Mesodermal cell (in vitro differentiated cells): ENCODE results near the gene RAB7B.

Experiments used
- H3K27ac ChIP-seq: 2 replicates; pipeline ENCODE4 v1.7.0; 2013; ENCODE audit warnings: mild to moderate bottlenecking, low read depth, low read length, moderate library complexity; ENCODE audit not compliant: severe bottlenecking
- H3K36me3 ChIP-seq: 2 replicates; pipeline ENCODE4 v1.7.1; 2013; ENCODE audit warnings: mild to moderate bottlenecking, low read length, moderate library complexity; ENCODE audit not compliant: control insufficient read depth, insufficient read depth
- H3K4me1 ChIP-seq: one replicate; pipeline ENCODE4 v1.7.1; 2013; ENCODE audit warnings: mild to moderate bottlenecking, low read length; ENCODE audit not compliant: insufficient read depth, control insufficient read depth, poor library complexity, severe bottlenecking
- H3K4me3 ChIP-seq: 2 replicates; pipeline ENCODE4 v1.7.0; 2013; ENCODE audit warnings: low read length, control low read depth, mild to moderate bottlenecking; ENCODE audit not compliant: insufficient read depth, poor library complexity, severe bottlenecking; ENCODE audit errors: extremely low read depth
- H3K9me3 ChIP-seq: 2 replicates; pipeline ENCODE4 v1.7.1; 2013; ENCODE audit warnings: mild to moderate bottlenecking, low read length, moderate library complexity; ENCODE audit not compliant: control insufficient read depth
- WGBS, 2 experiments: methylation state at CpG; one replicate each; pipeline ENCODE4 v1.1.5; 2013; ENCODE audit warnings: missing lambda C conversion rate in 2 of 2; ENCODE audit not compliant: insufficient coverage in 2 of 2; 5-methylcytosine and 5-hydroxymethylcytosine counted together

Gene RAB7B

DNA sequence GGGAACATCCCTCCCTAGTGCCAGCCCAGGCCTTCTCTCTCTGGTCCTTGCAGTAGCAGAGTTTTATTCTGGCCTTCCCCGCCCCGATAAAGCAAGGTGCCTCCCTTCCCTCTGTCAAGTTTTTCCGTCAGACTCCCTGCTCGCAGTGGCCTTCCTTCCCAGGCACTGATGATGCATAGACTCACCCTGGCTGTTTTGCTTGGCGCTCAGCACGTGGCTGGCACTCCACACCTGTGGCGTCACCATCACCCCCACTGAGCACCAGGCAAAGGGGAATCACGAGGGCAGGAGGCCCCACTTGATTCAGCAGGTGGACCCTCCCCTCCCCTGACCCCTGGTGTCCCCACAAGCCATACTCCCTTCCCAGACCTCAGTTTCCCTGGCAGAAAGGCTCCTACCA is 67.3 kb downstream of the RAB7B start:
- Histone ChIP-seq H3K27ac (no peak overlapping the region), H3K9me3 (no peaks in the 10 kb centered on the region), H3K4me3 (no peak overlapping the region), H3K36me3 (no peaks in the 10 kb centered on the region), H3K4me1 (peaks cover 42% of the 10 kb centered on the region)
- WGBS, 2 experiments: 83 to 96% methylated on average over 1 to 8 of the region's 8 CpGs

DNA sequence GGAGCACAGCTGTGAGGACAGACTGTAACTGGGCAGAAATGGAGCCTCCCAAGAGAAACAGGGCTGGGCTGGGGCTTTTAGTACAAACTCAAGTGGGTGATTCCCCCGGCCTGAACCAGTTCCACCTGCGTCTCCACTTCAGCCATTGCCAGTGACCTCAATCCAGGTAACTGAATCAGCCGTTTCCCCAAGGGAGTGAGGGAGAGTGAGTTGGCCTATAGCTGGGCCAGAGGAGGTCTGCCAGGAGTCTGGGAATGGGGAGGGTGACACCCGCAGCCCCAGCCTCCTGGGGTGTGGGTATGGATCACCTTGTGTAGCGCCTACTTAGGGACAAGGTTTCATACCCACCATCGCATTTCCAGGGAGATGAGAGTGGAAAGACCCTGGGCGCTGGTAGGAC is 68.4 kb downstream of the RAB7B start:
- H3K4me3 ChIP-seq: no peak overlapping the region
- no peaks in the 10 kb centered on the region for H3K36me3 ChIP-seq
- no peaks in the 10 kb centered on the region for H3K9me3 ChIP-seq
- H3K27ac ChIP-seq: no peak overlapping the region
- 92 to 95% methylated on average over 2 of the region's 7 CpGs for WGBS, 2 experiments
- H3K4me1 ChIP-seq: peaks cover 43% of the 10 kb centered on the region

DNA sequence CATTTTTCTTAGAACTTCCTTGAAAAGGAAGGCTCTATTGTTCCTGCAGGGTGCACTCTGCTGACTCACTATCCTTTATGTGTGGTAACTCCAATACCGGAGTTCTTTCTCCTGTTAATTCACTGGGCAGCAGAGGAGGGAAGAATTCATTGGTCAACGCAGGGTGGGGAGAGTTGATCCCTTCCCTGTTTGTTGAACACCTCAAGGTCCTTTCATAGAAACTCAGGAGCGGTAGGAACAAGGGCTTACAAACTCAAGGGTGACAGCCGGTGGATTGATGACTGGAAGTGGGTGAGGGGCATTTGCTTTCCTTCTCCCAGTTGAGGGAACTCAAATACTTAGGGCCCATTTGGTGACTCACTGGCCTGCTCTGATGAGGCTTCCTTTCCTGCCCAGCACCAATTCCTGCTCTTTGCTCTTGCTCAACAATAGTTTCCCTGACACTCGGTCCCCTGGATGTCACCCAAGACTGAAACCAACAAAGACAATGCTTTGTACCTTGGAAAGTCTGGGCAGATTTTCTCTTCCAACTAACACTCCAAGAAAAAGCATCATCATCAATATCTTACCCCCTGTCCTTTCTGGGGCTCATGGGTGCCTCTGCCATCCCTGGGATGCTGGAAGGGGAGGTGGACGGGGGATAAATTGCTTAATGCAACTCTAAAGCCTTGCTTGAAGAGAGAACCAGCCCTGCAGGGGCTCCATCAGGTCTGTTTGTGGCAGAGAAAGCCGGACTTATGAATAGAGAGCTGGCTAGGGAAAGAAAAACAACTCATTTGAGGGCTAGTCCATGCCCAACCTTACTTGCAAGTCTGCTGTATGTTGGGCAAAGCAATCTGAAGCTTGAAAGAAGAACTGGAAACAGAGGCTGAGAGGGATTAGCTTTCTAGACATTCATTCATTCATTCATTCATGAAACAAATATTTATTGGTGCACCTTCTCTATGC is 69.2 kb downstream of the RAB7B start:
- Histone ChIP-seq H3K36me3 (no peaks in the 10 kb centered on the region), H3K27ac (peak overlapping the region; percentile 92), H3K4me1 (peaks cover 45% of the 10 kb centered on the region), H3K9me3 (no peaks in the 10 kb centered on the region), H3K4me3 (no peak overlapping the region)
- WGBS, 2 experiments: 58 to 67% methylated on average over 5 of the region's 7 CpGs

DNA sequence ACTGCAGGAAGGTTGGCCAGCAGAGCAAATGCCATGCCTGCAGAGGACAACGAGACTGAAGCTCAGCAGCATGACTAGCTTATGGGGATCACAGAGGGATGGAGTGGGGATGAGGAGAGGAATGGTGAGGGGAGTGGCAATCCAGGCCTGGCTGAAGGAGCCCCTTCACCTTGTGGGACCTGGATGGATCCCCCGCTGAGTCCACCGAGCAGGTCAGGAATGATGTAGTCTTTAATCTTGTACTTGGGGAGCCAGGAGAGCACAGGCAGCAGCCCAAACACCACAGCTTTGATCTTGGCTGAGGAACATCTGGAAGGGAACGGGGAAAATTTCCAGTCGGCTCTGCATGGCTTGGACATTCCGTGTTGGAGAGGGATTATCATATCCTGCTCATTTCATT is 70.4 kb downstream of the RAB7B start:
- Histone ChIP-seq H3K27ac (no peak overlapping the region), H3K9me3 (no peaks in the 10 kb centered on the region)

DNA sequence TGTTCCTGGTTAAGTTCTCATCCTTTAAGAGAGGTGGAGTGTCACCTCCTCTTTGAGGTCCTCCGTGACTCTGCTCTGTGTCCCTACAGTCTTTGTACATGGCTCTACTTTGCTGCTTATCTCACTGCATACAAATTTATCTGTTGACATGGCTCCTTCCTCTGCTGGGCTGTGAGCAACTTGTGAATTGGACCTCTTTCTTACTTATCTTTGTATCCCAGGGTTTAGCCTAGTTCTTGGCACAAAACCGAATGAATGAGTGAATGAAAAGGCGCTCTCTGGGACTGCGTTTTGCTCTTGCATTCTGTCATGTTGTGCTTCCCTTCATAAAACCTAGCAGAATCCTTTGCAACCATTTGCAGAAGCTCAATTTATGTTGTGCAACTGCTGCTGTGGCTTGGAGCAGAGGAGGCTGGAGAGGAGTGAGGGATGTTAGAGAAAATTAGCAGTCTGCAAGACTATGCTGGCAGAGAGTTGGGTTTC is 72.4 kb downstream of the RAB7B start:
- no peak overlapping the region for H3K4me3 ChIP-seq
- 77 to 100% methylated on average over 4 of the region's 4 CpGs for WGBS, 2 experiments
- no peaks in the 10 kb centered on the region for H3K36me3 ChIP-seq
- H3K27ac ChIP-seq: no peak overlapping the region
- no peaks in the 10 kb centered on the region for H3K9me3 ChIP-seq
- H3K4me1 ChIP-seq: peaks cover 36% of the 10 kb centered on the region

More for the DNA sequence above, 70.4 kb downstream of the RAB7B start:
- WGBS, 2 experiments: 88 to 97% methylated on average over 3 of the region's 6 CpGs
- Histone ChIP-seq H3K4me1 (peaks cover 48% of the 10 kb centered on the region), H3K4me3 (no peak overlapping the region), H3K36me3 (no peaks in the 10 kb centered on the region)

DNA sequence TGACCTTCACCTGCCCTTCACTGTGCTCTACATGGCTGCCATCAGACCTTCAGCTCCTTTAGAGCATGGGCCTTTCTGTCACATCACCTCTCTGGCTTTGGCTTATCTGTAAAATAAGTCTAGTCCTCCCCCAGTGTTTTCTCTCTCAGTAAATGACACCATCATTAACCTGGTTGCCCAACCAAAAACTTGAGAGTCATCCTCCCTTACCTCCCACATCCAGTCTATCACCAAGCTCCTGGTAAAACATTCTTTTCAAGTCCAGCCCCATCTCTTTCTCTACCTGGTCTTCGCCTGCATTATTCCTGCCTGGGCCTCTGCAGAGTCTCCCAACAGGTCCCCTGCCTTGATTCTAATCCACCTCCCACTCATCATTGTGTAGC is 73.0 kb downstream of the RAB7B start:
- Histone ChIP-seq H3K36me3 (no peaks in the 10 kb centered on the region), H3K4me3 (no peak overlapping the region), H3K4me1 (peaks cover 36% of the 10 kb centered on the region), H3K9me3 (no peaks in the 10 kb centered on the region), H3K27ac (no peak overlapping the region)
- WGBS, 2 experiments: 90 to 100% methylated on average over 1 of the region's 1 CpG

DNA sequence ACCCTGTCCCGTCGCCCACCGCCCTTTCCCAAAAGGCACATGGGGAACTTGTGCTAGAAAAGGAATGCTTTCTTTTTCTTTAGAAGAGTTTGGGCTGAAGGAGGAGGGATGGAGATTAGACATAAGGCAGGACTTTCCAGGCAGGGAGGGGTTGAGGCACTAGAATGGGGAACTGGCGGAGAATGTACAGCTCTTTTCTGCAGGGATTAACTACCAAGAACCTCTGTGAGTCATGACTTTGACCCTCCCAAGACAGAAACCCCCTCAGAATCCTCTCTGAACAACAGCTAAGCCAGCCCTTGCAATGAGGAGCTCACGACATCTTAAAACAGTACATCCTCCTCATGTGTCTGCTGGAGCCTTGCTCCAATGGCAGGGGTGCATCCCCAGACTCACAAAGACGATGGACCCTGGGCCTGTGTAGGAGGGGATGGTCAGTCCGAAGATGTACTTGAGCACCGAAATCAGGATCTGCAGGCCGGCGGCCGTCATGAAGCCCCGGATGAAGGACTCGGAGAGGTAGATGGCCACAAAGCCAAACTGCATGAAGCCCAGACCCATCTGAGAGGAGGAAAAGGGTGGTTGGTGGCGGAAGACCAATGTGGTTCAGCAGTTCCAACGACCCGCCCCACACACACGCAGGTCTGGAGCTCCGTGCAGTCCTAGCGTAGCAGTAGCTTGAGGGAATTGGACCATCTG is 73.5 kb downstream of the RAB7B start:
- H3K36me3 ChIP-seq: no peaks in the 10 kb centered on the region
- peaks cover 37% of the 10 kb centered on the region for H3K4me1 ChIP-seq
- H3K9me3 ChIP-seq: no peaks in the 10 kb centered on the region
- no peak overlapping the region for H3K4me3 ChIP-seq
- 96% methylated on average over 17 to 19 of the region's 19 CpGs for WGBS, 2 experiments
- no peak overlapping the region for H3K27ac ChIP-seq

DNA sequence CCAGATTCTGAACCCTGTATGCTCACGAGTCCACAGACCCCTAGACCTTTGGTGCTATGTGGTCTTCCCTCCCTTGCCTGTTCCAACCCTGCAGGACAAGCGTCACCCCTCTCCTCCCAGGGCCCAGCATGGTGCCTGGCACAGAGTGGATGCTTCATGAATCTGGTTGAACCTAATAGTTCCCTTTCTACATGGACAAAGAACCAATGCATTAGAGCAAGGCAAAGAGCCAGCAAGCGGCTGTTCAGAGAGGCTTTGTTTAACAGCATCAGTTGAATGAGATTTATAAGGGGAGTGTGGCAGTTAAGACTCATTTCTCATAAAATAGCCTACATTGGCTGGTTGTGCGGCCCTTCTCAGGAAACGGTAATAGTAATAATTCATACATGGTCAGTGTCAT is 74.9 kb downstream of the RAB7B start:
- Histone ChIP-seq H3K4me3 (no peak overlapping the region), H3K4me1 (peaks cover 27% of the 10 kb centered on the region), H3K36me3 (no peaks in the 10 kb centered on the region), H3K9me3 (no peaks in the 10 kb centered on the region), H3K27ac (no peak overlapping the region)
- 75 to 96% methylated on average over 2 to 5 of the region's 5 CpGs for WGBS, 2 experiments

DNA sequence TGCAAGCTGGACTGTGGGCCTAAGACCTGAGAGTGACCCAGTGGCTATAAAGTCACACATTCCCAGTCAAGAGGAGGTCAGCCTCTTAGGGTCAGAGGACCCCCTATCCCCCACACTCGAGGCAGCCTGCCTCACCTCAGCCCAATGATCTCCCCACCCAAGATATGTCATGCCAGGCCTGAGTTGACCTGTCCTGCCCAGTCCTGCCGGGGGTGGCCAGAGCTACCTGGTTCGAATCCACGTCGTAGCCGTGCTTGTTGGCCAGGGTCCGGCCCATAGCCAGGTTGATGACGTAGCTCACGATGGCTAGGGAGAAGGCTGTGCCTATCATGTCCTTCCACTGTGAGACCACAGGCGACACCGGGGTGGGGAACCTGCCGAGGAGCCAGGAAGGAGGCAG is 75.5 kb downstream of the RAB7B start:
- no peak overlapping the region for H3K27ac ChIP-seq
- WGBS, 2 experiments: 95 to 96% methylated on average over 11 to 12 of the region's 12 CpGs
- H3K9me3 ChIP-seq: no peaks in the 10 kb centered on the region
- H3K4me1 ChIP-seq: peaks cover 24% of the 10 kb centered on the region
- H3K4me3 ChIP-seq: no peak overlapping the region
- no peaks in the 10 kb centered on the region for H3K36me3 ChIP-seq

DNA sequence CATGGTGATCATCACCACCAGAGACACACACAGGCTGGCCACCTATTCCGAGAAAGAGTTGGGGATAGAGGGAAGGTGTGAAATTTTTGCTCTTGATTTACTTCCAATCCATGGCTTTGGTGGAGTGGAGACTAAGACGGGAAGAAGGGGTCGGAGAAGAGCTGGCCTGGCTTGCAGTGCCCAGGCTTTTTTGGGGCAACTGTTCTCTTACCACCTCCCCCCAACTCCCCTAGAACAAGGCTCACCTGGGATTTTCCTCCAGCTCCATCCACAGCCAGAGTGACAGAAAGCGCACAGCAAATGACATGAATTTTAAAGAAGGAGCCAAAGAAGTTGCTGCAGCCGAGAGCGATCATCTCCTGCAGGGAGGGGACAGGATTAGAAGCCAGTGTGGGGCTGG is 75.9 kb downstream of the RAB7B start:
- 93 to 97% methylated on average over 3 of the region's 6 CpGs for WGBS, 2 experiments
- Histone ChIP-seq H3K4me1 (peaks cover 24% of the 10 kb centered on the region), H3K36me3 (no peaks in the 10 kb centered on the region), H3K9me3 (no peaks in the 10 kb centered on the region), H3K4me3 (no peak overlapping the region), H3K27ac (no peak overlapping the region)
